Fibroblast of peridontal ligament (primary cell): Measurements from ENCODE around the gene CBLL1.

Experiments
- DNase-seq: peaks from one replicate; pipeline ENCODE4 v3.0.0-alpha.2; 2010; ENCODE audit errors: extremely low read depth

Gene CBLL1

GRCh38 chr7:107744345-107744750, 406 bp downstream of the CBLL1 start:
- DNase-seq, result no peak

GRCh38 chr7:107746006-107746405, 2.1 kb downstream of the CBLL1 start:
- DNase-seq, result peak; percentile 16

DNA sequence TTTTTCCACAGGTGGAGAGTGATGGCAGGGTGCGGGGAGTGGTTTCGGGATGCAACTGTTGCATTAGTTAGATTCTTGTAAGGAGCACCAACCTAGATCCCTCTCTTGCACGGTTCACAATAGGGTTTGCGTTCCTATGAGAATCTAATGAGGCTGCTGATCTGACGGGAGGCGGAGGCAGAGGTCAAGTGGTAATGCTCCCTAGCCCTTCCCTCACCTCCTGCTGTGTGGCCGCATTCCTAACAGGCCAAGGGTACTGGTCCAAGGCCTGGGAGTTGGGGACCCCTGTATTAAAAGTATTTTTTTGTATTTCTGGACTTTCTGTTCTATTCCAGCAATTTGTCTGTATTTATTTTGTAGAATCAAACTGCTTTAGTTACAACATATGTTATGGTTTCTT, 7.2 kb downstream of the CBLL1 start:
- no peak for DNase-seq

- no peak for DNase-seq
Observed at GRCh38 chr7:107754642-107755041, 10.7 kb downstream of the CBLL1 start.

DNA sequence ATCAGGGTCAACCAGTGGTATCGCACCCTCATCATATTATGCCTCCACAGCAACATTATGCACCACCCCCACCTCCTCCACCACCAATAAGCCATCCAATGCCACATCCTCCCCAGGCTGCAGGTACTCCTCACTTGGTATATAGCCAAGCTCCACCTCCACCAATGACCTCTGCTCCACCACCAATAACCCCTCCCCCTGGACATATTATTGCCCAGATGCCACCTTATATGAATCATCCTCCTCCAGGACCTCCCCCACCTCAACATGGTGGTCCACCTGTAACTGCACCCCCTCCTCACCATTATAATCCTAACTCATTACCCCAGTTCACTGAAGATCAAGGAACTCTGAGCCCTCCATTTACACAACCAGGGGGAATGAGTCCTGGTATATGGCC, 14.7 kb downstream of the CBLL1 start:
- no peak for DNase-seq

DNA sequence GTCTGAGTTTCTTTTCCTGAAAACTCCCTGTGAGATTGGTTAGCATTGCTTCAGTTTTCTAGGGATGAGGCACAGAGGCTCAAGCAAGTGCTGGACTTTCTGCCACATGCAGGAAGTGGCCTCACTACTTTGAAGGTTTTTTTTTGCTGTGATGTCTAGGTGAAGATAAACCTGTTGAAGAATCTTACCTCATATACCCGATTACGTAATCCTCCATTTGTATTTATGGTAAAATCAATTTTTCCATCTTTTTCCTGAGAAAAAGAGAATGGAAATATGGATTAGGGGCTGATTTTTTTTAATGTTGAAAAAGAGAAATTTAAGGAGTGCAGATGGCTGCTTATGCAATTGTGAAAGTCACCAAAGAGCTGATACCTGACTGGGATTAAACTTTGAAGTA, 23.4 kb downstream of the CBLL1 start:
- DNase-seq, result no peak

- DNase-seq, result no peak
Observed at GRCh38 chr7:107768263-107768662, 24.3 kb downstream of the CBLL1 start.

GRCh38 chr7:107773027-107773426, 29.1 kb downstream of the CBLL1 start:
- no peak for DNase-seq

- no peak for DNase-seq
Observed at GRCh38 chr7:107777702-107778101, 33.8 kb downstream of the CBLL1 start.

DNA sequence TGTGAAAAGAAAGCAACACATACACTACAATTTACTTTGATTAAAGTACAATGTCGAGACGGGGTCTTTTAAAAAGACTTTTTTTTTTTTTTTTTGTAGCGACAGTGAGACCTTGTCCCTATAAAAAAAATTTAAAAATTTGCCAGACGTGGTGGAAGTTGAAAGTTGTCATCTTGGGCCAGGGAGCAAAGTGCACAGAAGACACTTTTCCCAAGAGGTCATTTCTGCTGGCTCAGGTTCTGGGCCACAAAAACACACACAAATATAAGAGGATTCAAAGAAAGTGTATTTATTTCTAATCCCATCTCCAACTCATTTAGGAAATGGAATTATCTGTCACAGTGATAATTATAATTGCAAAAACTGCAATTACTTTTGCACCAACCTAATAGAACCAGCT, 34.3 kb downstream of the CBLL1 start:
- DNase-seq, result no peak

GRCh38 chr7:107779647-107780099, 35.7 kb downstream of the CBLL1 start:
- no peak for DNase-seq

DNA sequence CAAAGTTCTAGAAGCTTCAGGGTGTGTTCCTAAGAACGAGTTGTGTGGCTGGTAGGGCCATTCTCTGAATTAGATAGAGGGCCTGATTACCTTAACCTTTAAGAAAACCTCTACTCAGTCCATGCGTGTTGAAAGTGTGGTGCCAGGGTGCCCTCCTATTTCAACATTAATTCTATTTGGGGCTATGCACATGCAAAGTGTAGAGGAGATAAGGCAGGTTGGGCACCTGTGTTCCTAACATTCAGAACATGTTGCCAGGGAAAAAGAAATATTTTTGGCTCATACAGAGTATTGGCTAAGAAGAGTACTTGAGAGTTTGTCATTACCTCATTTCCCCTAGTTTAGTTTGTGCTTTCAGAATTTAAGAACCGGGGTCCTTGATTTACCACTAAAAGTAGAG, 38.4 kb downstream of the CBLL1 start:
- DNase-seq, result no peak

- no peak for DNase-seq
Observed at GRCh38 chr7:107783648-107784047, 39.7 kb downstream of the CBLL1 start.

- DNase-seq, result no peak
Observed at GRCh38 chr7:107785170-107785569, 41.2 kb downstream of the CBLL1 start.

DNA sequence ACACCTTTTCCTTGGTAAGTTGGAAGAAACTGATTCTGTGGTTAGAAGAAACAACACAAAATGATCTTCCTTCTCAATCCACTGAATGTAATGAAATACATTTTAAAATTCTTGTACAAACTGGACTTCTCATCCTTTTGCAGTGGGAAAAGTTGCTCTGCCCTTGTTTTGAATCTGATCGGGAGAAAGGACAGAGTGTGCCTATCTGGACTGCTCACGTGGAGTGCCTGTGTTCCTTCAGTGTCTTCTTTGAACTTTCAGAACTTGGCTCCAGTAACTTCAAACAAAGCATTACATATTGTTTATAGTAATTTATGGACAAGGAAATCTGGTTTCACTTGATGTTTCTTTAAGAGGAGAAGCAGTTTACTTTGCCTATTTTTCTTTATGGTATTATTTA, 42.0 kb downstream of the CBLL1 start:
- no peak for DNase-seq

DNA sequence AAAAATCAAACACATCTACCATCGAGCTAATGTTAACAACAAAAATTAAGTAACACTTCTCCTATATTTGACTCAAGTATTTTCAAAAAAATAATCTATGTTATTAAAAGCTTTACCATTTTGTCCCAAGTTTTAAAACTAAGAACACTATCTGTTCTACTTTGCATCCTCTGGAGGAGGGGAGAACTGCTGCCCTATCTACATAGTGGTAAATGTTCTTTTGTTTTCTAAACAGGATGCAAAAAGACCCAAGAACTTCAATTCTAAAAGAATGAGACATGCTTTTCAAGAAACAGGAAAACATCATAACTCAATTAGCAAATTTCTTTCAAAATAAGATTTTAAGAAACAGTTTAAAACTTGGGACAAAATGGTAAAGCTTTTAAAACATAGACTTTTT, 44.3 kb downstream of the CBLL1 start:
- no peak for DNase-seq

DNA sequence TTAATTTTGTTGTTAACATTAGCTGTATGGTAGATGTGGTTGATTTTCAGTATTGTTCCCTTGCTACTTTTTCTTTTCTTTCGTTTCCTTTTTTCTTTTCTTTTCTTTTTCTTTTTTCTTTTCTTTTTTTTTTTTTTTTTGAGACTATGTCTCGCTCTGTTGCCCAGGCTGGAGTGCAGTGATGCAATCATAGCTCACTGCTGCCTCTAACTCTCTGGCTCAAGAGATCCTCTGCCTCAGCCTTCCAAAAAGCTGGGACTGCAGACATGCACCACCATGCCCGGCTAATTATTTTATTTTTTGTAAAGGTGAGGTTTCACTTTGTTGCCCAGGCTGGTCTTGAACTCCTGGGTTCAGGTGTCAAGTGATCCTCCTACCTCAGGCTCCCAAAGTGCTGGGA, 44.7 kb downstream of the CBLL1 start:
- DNase-seq, result no peak

GRCh38 chr7:107789647-107790046, 45.7 kb downstream of the CBLL1 start:
- no peak for DNase-seq

- no peak for DNase-seq
Observed at GRCh38 chr7:107792364-107792763, 48.4 kb downstream of the CBLL1 start.

GRCh38 chr7:107799647-107800264, 55.8 kb downstream of the CBLL1 start:
- DNase-seq, result no peak

GRCh38 chr7:107803009-107803610, 59.2 kb downstream of the CBLL1 start, which contains the start of gene SLC26A3:
TSS of gene SLC26A3 (minus strand) at chr7:107803223. CDS start at chr7:107794509, 8,714 bp downstream.
- no peak for DNase-seq

GRCh38 chr7:107809179-107809578, 65.2 kb downstream of the CBLL1 start:
- no peak for DNase-seq

- DNase-seq, result no peak
Observed at GRCh38 chr7:107810626-107811025, 66.7 kb downstream of the CBLL1 start.
